ENCODE results near the gene PLCB3.

Gene PLCB3

DNA sequence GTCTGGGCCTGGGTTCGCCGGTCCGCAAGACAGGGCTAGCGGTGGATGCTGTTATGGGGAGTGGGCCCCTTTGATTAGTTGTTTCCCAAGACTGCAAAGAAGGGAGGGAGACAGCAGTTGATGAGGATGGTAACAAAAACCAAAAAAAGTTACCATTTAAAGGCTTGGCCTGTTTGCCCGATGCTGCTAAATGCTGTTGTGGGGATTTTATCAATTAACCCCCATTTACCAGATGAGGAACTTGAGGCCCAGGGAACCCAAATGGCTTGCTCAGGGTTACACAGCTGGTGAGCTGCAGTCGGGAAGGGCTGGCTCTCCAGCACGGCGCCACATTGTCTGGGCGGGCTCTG, 28.7 kb upstream of the PLCB3 start:
- DNase-seq (ENCODE audit: low read depth), result no peak

DNA sequence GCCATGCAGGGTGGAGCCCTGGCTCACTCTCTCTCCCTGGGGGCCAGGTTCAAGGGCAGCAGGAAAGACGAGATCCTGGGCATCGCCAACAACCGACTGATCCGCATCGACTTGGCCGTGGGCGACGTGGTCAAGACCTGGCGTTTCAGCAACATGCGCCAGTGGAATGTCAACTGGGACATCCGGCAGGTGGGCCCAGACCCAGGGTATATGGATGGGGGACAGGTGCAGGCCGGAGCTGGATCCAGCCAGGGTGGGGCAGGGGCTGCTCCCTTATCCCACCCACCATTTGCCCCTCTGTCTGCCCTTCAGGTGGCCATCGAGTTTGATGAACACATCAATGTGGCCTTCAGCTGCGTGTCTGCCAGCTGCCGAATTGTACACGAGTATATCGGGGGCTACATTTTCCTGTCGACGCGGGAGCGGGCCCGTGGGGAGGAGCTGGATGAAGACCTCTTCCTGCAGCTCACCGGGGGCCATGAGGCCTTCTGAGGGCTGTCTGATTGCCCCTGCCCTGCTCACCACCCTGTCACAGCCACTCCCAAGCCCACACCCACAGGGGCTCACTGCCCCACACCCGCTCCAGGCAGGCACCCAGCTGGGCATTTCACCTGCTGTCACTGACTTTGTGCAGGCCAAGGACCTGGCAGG, 28.2 kb upstream of the PLCB3 start:
- no peak for DNase-seq (ENCODE audit: low read depth)

DNA sequence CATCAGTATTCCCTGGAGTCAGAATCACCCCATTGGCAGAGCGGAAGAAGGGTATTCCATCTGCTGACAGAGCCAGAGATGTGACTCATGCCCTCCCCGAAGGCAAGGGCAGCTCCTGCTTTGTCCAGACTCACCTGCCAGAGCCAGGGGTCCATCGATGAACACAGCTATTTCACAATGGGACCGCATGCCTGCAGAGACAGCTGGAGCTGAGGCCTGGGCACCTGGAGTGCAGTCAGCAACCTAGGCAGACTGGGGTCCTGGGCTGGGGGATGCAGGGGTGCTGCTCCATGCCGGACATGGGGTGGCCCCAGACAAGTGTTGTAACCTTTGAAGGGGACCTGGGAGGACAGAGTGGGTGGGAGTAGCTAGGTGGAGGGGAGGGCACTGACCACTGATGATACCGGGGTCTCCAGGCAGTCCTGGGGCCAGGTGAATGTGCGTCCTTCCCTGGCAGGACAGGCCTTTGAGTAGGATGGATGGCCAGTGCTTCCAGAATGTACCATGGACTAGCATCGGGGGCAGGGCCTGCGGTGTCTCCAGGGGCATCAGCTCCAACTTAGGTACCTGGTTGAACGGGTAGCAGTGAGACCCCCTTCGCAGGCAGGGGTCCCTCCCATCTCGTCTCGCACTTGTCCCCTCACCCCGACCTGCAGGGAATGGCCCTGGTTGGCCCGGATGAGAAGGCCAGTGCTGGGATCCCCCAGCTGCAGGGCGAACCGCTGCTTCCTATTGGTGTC, 27.0 kb upstream of the PLCB3 start:
- DNase-seq (ENCODE audit: low read depth), result no peak

DNA sequence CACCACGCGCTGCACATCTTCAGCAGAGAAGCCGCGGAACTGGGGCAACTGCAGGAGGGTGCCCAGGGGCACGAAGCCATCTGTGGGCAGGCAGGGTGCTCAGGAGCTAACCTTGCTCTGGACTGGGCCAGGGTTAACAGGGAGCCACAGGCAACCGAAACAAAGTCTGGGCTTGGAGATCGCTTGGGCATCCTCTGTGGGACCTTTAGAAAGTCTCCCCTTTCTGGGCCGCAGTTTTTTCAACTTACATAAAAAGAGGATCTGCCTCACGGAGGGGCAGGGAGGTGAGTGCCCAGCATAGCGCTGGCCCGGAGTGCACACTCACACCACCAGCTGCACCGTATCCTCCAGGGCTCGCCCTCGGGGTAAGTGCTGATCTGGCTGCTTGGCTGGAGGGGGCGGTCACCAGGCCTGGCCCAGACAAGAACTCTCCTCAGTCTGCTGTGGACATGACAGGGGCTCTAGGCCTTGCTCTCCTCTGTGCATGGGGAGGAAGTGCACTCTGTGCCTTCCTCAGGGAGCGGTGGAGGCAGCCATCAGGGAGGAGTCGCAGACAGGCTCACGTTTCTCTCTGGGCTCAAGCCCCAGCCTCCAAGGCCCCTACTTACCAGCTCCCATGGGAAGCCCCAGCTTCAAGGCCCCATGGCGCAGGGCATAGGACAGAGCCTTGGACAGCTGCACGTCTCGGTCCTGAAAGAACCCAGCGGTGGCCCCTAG, 26.3 kb upstream of the PLCB3 start:
- DNase-seq (ENCODE audit: low read depth), result no peak

DNA sequence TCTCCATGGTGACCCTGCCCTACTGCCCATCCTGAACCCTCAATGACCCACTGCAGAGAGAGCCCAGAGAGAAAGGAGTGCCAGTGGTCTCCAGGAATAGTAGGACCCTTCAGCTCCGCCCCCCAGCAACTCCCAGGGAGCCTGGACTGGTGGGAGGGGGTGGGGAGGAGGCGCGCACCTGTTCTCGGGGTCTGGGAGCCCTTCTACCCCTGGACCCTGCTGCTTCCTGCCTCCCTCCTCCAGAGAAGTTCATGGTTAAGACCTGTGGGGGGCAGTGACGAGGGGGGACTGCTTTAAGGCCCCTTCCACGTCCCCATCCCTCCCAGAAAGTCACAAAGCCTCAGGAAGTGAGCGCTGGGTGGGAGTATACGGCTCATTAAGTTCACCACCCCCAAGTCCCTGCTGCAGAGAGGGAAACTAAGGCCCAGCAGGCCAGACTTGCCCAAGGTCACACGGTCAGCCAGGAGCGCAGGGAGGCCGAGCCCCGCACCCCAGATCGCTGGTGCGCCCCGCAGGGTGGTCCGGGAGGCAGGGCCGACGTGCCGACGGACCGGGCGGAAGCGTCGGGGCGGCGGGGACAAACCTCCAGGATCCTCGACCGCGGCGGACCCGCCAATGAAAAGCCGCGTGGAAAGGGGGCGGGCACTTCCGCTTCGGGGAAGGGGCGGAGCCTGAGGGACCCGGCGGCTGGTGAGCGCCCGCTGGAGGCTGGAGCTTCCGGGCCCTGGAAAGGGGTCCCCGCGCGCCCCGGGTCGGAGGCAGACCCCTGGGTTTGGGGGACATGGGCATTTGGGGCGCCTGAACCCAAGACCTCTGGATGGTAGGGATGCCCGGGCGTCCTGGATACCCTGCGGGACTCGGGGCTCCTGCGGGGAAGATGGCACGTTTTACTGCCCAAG, 25.5 kb upstream of the PLCB3 start, which contains the start of the genes NUDT22 and TRPT1:
Gene NUDT22, plus strand, starts transcription at position 667 of the 899 bp plus-strand sequence. CDS start 379 bp downstream, outside the sequence.
Gene TRPT1, minus strand, starts transcription at position 579 of the 899 bp plus-strand sequence. Its CDS starts 326 bp downstream, at position 253.
- no peak for DNase-seq (ENCODE audit: low read depth)

DNA sequence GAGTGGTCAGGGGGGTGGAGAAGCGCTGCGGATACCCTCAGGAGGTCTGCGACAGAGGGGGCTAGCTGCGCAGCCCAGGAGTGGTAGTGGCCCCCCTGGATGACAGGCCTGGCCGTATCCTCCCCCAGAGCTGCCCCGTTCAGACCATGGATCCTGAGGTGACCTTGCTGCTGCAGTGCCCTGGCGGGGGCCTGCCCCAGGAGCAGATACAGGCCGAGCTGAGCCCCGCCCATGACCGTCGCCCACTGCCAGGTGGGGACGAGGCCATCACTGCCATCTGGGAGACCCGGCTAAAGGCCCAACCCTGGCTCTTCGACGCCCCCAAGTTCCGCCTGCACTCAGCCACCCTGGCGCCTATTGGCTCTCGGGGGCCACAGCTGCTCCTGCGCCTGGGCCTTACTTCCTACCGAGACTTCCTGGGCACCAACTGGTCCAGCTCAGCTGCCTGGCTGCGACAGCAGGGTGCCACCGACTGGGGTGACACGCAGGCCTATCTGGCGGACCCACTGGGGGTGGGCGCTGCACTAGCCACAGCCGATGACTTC, 24.8 kb upstream of the PLCB3 start:
- DNase-seq (ENCODE audit: low read depth), result no peak

DNA sequence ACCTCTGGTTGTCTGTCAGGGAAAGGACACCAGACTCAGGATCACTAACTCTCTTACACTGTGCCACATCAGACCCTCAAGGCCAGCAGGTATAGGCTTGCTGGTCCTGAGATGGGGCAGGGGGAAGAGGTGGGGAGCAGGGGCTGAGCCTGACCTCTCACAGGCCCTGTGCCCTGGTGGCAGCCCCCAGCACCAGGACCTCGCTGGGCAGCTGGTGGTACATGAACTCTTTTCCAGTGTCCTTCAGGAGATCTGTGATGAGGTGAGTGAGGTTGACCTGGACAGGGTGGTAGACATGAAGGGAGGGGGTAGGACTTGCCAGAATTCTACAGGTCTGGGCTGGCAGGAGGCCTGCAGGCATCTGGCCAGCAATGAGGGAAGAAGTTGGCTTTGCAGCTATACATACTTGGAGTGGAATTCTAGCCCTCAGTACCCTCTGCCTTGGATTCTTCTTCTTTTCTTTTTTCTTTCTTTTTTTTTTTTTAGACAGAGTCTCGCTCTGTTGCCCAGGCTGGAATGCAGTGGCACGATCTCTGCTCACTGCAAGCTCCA, 23.8 kb upstream of the PLCB3 start:
- DNase-seq (ENCODE audit: low read depth), result no peak

DNA sequence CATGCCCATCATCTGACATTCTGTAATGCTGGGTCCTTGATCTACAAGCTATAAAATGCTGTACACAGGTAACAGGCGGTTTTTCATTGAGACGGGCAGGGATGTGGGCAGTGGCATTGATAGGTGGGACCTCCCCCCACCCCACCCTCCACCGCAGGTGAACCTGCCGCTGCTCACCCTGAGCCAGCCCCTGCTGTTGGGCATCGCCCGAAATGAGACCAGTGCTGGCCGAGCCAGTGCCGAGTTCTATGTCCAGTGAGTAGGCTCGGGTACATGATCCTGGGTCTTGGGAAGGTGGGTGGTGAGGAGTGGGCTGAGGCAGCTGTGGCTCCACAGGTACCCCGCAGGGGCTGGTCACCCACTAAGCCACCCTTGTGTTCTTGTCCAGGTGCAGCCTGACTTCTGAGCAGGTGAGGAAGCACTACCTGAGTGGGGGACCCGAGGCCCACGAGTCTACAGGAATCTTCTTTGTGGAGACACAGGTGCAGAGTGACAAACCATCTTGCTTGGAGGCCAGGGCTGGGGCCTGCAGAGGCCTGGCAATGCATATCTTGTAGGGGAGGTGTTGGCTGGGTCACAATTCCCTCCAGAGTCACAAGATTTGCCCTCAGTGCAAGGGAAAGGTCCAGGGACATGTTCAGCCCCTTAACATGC, 22.1 kb upstream of the PLCB3 start:
- no peak for DNase-seq (ENCODE audit: low read depth)

DNA sequence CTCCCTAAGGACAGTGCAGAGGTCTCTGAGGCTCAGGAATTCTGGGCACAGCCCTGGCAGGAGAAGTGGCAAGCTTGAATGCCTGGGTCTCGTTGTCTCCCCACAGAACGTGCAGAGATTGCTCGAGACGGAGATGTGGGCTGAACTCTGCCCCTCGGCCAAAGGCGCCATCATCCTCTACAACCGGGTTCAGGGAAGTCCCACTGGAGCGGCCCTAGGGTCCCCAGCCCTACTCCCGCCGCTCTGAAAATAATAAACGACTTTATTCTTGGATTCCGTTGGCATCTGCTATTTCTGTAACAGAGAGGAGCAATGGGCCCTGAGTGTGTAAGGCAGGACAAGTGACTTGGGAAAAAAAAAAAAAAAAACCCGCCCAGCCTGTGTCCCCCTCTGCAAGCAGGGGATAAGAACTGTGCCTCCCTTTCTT, 21.6 kb upstream of the PLCB3 start:
- DNase-seq (ENCODE audit: low read depth), result no peak

DNA sequence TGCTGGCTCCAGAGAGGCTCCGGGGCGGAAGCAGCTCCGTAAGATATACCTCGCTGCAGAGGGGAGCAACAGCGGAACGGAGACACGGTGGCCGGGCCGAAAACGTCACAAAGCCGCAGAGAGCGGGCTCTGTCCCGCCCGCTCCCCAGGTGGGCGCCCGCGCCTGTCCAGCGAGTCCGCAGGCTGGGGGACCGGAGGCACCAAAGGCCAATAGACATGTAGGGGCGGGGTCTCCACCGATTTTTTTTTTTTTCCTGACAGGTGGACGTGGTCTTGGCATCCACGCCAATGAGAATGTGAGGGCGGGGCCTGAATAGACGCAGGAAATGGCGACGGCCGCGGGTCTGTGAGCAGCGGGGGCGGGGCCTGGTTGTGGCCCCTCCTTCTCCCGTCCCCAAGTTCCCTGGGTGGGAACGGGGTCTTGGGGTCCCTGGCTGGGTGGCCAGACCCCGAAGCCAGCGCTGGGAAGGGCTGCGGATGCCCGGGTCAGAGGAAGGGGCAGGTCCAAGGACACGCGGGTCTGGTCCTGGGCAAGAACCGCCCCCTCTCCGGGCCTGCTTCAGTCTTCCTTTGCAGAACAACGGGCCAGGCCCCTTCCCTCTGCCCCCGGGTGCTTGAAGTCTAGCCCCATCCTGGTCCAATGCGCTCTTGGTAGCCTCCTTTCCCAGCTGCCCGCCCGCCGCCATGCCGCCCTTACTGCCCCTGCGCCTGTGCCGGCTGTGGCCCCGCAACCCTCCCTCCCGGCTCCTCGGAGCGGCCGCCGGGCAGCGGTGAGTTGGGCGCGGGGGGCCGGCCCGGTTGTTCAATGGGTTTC, 21.0 kb upstream of the PLCB3 start, which contains the start of gene DNAJC4:
Gene DNAJC4, plus strand, starts transcription at position 378 of the 814 bp plus-strand sequence. Its CDS starts 307 bp downstream, at position 685.
- DNase-seq (ENCODE audit: low read depth), result no peak

DNA sequence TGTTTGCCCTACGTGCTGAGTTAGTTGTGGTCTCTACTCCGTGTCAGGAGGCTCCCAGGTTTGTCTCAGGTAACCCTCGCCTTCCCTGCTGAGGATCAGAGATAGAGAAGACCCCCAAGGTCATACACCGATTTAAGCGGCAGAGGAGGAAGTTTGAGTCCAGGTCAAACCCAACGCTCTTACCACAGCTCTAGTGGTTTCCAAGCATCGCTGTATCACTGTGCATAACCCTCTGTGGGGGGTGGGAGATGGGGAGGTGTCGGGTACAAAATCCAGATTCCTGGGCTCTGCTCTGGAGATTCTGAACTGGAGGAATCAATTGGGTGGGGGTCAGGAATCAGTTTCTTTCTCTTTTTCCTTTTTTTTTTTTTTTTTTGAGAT, 20.4 kb upstream of the PLCB3 start:
- DNase-seq (ENCODE audit: low read depth), result no peak

DNA sequence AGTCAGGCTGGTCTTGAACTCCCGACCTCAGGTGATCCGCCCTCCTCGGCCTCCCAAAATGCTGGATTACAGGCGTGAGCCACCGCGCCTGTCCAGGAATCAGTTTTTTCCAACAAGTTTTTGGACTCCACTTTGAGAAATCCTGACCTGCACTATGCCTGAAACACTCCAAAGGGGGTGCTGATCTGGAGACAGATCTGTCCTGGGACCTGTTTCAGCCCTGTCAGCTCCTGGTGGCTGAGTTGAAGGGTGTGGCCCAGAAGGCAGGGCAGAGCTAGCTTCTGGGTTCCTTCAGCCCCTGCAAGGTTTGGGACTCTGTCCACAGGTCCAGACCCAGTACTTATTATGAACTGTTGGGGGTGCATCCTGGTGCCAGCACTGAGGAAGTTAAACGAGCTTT, 19.8 kb upstream of the PLCB3 start:
- DNase-seq (ENCODE audit: low read depth), result no peak

DNA sequence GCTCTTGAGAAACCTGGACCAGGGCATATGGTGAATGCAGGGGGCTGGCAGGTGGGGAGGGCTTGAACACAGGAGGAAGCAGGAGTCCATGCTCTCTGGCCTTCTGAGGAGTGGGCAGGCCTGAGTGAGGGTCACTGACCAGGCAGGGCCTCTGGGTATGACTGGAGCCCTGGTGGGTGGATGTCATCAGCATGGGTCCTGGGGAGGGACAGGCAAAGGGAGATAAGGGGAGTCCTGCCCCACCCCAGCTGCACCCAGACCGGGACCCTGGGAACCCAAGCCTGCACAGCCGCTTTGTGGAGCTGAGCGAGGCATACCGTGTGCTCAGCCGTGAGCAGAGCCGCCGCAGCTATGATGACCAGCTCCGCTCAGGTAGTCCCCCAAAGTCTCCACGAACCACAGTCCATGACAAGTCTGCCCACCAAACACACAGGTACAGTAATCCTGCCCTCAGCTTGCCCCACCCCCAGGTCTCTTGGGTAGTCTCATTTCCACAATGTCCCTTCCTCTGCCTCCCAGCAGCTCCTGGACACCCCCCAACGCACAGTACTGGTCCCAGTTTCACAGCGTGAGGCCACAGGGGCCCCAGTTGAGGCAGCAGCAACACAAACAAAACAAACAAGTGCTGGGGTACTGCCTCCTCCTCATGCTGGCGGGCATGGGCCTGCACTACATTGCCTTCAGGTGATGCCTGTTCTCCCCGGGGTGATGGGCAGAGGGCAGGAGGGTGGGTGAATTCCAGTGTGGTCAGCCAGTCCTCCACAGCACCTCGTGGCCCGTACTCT, 19.0 kb upstream of the PLCB3 start:
- no peak for DNase-seq (ENCODE audit: low read depth)

DNA sequence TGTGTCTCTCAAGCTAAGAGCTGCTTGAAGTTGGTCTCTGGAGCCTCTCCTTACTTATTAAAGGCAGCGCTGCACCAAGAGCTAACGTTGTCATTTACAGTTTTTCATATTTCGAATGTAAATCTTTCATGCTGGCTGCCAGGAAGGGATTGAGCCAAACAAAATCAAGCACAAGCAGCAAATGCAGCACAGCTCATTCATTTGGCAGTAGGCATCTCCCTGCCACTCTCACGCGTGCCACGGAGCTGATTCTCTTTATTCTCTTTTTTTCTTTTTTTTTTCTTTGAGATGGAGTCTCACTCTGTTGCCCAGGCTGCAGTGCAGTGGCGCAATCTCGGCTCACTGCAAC, 18.4 kb upstream of the PLCB3 start:
- DNase-seq (ENCODE audit: low read depth), result no peak

DNA sequence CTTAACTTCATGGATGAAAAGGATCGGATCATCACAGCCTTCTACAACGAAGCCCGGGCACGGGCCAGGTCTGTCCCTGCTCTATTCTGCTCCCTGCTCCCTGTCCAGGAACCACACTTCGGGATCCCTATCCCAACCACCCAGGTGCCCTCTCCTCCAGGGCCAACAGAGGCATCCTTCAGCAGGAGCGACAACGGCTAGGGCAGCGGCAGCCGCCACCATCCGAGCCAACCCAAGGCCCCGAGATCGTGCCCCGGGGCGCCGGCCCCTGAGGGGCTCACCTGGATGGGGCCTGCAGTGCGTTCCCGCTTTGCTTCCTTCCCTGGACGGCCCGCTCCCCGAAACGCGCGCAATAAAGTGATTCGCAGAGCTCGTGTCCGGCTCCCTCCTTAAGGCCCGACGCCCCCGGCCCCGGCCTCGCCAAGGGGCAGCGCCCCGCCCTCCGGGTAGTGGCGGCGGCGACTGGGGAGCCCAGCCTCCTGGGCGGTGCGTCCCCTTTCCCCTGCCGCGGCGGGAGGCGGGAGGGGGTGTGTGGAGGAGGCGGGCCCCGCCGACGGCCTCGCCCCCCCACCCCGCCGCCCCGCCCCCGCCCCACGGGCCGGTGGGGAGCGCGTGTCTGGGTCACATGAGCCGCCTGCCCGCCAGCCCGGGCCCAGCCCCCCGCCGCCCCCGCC, 17.3 kb upstream of the PLCB3 start, which contains the start of gene VEGFB:
Gene VEGFB, plus strand, starts transcription at position 672 of the 674 bp plus-strand sequence. CDS start 250 bp downstream, outside the sequence.
- DNase-seq (ENCODE audit: low read depth), result no peak

DNA sequence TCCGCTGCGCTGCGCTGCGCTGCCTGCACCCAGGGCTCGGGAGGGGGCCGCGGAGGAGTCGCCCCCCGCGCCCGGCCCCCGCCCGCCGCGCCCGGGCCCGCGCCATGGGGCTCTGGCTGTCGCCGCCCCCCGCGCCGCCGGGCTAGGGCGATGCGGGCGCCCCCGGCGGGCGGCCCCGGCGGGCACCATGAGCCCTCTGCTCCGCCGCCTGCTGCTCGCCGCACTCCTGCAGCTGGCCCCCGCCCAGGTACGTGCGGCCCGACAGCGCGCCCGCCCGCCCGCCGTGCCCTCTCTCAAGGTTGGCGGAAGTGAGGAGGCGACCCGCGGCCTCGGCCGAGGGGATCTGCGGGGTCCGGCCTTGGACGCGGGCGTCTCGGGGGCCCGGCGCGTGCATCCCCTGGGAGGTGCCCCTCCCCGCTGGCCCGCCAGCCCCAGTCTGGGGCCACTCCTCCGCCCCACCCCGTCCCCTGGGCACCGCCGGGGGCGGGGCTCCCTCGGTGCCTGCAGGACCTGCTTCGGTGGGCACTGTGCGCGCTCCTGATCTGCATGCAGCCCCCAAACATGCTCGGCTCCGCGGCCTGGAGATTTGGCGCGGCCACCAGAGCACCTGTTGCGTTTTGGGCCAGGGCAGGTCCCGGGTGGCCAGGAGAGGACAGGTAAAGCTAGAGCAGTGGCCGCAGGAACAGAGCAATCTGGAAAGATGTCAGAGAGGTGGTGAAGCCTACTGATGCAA, 16.5 kb upstream of the PLCB3 start:
- no peak for DNase-seq (ENCODE audit: low read depth)

DNA sequence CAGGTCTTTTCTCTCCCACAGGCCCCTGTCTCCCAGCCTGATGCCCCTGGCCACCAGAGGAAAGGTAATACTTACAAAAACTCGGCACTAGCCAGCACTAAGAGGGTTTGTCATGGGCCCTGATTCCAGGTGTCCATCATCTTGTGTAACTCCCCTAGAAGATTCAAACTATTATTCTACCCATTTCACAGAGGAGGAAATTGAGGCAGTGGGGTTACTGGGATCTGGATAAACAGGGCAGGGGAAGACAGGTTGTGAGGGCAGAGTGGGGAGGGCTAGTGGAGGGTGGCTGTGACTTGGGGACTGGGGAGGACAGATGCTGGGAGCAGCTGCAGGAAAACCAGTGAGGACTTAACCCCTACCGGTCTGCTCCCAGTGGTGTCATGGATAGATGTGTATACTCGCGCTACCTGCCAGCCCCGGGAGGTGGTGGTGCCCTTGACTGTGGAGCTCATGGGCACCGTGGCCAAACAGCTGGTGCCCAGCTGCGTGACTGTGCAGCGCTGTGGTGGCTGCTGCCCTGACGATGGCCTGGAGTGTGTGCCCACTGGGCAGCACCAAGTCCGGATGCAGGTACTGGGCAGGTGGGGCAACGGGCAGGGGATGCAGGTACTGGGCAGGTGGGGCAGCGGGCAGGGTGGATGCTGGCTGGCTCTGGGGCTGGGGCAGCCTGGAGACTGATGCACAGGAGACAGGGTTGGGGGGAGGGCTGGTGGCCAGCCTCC, 15.7 kb upstream of the PLCB3 start:
- DNase-seq (ENCODE audit: low read depth), result no peak

All from GM04503 (cell line).